IMR-90 (cell line): ENCODE data around the gene CDK6.

ENCODE experiments used
- USF2 ChIP-seq: fragments of 150-350 bp; IDR thresholded peaks from 2 replicates; pipeline ENCODE4 v1.6.1; 2017; ENCODE audit warnings: mild to moderate bottlenecking, antibody characterized with exemption, low read length, low read depth
- TF ChIP-seq, protein P1 (sequence below): conservative IDR thresholded peaks from 2 replicates; pipeline ENCODE4 v1.5.1; 2012; ENCODE audit warnings: mild to moderate bottlenecking, low read depth, low read length, improper control_type of control experiment

DNA sequence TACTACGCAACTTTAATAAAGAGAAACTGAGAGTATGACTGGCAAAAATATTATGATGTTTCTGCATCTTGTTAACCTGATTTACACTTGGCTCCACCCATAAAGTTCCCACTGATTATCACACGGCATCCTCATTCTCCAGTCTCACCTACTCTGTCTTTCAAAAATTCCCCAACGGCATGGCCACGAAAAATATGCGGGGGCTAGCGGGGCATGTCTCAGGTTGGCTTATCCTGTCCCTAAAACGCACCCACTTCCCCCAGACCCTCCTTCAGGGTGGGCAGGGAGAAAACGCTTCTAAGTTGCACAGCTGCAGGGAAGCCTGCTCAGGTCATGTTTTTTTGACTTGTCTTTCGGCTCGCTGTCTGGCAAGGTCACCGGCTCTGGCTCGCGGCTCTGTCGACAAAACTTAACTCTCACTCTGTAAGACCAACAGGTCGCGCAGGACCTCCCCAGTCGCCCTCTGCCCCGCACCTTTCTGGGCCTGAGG is 3.8 kb downstream of the CDK6 start:
- TF ChIP-seq USF2, result no peak
- TF ChIP-seq, protein P1, sequence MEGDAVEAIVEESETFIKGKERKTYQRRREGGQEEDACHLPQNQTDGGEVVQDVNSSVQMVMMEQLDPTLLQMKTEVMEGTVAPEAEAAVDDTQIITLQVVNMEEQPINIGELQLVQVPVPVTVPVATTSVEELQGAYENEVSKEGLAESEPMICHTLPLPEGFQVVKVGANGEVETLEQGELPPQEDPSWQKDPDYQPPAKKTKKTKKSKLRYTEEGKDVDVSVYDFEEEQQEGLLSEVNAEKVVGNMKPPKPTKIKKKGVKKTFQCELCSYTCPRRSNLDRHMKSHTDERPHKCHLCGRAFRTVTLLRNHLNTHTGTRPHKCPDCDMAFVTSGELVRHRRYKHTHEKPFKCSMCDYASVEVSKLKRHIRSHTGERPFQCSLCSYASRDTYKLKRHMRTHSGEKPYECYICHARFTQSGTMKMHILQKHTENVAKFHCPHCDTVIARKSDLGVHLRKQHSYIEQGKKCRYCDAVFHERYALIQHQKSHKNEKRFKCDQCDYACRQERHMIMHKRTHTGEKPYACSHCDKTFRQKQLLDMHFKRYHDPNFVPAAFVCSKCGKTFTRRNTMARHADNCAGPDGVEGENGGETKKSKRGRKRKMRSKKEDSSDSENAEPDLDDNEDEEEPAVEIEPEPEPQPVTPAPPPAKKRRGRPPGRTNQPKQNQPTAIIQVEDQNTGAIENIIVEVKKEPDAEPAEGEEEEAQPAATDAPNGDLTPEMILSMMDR, result no peak
